NCI-H345 (cell line): ENCODE results near the gene NR5A1.
A peak's percentile ranks its signal among the peaks of the same experiment; 100 is the strongest.

ENCODE experiments used
- DNase-seq: peaks from one replicate; lab custom pipeline; 2025; lab: John Stamatoyannopoulos, UW

The NR5A1 gene

DNA sequence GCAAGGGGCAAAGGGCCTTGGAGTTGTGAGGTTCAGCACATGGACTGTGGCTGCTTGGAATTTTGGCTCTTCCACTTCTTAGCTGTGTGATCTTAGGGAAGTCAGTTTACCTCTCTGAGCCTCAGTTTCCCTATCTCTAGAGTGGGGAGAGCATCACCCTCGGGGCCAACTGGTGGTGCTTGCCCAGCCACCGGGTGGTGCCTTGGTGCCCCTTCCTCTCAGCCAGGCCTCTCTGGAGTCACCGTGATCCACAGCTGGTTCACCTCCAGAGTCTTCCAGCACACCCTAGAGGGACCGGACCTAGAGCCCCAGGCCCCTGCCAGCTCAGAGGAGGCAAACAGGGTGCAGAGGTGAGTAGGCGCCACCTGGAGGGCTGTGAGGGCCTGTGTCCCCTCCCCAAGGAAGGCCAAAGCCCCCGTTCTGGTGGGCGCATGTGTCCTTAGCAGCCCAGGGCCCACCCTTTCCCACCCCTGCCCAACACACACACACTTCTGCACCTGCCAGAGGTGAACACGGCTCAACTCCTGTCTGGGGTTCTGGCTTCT lies 49.2 kb downstream of the NR5A1 start:
- DNase-seq, result no peak

DNA sequence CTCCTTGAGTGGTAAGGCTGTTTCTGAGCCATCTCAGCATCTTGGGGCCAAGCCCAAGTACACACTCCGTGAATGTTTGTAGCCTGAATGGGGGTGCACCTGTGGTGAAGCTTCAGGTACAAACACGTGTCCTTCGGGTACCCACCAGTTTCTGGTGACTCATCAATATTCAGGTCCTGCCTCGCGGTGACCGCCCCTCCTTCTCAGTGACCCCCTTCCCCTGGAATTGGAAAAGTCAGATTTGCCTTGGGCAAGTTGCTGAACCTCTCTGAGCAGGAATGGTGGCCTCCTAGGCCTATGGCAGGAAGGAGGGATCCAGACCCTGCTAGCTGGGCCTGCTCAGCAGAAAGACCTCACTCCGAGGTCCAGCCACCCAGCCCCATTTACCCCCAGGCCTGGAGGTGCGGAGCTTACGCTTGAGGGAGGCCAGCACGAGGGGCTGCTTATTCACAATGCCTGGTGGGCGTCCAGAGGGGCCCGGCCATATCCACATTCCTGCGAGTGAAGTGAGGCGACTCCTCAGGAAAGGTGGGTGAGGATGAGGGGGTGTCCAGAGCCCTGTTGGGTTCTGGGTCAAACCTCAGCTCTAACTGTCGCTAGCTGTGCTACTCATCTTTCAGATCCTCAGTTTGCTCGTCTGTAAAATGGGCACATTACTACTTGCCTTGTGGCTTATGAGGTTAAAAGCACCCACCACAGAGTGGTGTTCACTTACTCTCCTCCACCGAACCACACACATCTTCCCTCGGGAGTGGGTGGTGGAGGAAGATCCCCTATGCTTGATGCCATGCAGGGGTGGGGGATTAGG lies 49.9 kb downstream of the NR5A1 start:
- no peak for DNase-seq

DNA sequence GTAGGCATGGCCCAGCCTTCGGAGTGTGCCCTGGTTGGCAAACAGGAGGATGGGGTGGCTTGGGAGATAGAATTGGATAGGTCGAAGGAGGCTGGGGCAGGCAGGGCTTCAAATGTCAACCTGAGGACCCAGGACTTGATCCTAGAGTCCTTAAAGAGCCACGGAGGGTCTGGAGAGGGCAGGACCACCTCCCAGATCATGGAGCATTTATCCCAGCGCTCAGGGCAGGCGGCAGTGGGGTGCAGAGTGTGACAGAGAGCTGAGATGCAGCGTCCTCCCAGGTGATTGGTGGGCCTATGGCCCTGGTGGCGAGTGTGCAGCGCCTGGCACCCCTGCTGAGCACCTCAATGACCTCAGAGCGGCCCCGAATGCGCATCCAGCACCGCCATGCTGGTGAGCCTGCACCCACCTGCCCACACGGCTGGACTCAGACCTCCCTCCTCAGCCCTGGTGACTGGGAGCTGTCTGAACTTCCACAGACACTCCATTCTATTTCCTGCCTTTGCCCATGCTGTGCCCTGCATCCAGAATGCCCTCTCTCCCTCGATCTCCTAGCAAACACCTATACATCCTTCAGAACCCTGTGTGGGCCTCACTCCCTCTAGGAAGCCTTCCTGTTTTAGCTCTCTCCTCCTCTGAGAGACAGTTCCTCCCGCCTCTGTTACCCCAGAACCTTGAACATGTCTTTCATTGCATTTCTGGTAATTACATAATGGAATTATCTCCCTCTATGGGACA lies 50.7 kb downstream of the NR5A1 start:
- no peak for DNase-seq

DNA sequence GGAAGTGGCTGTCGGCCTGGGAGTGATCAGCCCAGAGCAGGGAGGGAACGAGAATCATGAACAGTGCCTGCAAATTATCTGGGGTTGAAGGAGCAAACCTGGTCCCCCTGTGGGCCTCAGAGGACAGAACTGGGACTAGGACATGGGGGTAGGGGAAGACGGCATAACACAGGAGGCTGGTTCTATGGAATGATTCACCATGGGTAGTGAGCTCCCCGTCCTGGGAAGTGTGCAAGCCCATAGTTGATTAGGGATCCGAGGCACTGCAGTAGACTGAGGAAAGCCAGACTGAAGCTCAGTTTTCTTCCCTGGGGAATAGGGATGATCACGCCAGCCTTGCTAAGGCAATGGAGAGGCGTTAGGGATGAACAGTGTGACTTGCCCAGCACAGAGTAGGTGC lies 51.4 kb downstream of the NR5A1 start:
- DNase-seq, result no peak

DNA sequence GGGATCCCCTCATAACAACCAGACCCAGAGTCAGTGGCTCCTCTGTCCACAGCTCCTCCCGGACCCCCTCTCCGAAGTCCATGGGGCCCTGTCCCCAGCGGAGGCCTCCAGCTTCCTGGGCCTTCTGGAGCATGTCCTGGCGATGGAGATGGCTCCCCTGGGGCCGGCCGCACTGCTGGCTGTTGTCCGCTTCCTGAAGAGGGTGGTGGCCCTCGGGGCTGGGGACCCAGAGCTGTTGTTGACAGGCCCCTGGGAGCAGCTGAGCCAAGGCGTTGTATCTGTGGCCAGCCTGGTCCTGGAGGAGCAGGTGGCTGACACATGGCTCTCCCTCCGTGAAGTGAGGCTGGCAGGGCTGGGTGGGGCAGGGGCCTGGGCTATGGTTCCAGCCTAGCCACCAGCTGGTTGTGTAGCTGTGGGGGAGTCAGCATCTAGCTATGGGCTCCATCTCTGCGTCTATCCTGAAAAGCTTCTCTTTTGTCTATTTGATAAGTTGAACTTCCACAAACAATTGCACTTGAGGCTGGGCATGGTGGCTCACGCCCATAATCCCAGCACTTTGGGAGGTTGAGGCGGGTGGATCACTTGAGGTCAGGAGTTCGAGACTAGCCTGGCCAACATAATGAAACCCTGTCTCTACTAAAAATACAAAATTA lies 52.3 kb downstream of the NR5A1 start:
- DNase-seq, result no peak

DNA sequence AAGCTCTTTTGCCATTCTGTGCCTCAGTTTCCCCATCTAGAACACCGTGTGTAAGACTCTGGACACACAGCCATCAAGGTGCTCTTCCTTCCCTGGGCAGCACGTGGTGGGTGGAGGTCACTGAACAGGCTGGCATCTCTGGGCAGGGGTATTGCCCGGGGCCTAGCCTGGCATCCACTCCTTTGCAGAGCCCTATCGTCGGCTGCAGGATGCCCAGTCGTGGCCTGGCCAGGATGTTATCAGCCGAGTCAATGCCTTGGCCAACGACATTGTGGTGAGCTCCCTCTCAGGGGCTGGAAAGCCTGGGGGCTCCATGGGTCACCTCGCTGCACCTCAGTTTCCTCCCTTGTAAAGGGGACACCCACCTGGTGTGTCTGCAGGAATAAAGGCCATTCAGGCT lies 52.9 kb downstream of the NR5A1 start:
- DNase-seq, result no peak

DNA sequence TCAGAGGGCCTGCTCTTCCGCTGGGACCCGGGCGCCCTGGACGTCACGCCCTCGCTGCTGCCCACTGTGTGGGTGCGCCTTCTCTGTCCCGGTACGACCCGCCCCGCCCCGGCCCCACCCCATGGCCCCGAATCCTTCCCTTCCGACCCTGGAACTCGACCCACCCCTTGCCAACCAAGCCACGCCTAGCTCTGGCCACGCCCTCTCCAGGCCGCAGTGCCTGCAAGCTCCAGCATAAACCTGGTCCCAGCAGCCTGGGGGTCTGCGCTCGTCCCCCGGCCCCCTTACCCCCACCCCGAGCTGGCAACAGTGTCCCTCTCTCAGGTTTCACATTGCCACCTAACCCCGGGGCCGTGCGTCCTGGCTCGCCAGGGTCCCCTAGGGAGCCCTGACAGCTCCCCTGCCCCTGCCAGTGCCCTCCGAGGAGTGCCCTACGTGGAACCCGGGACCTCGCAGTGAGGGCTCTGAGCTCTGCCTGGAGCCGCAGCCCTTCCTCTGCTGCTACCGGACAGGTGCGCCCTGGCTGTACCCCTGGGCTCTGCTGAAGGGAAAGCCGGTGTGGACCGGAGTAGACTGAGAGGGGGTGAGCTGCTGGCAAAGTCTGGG lies 53.5 kb downstream of the NR5A1 start:
- DNase-seq, result no peak

DNA sequence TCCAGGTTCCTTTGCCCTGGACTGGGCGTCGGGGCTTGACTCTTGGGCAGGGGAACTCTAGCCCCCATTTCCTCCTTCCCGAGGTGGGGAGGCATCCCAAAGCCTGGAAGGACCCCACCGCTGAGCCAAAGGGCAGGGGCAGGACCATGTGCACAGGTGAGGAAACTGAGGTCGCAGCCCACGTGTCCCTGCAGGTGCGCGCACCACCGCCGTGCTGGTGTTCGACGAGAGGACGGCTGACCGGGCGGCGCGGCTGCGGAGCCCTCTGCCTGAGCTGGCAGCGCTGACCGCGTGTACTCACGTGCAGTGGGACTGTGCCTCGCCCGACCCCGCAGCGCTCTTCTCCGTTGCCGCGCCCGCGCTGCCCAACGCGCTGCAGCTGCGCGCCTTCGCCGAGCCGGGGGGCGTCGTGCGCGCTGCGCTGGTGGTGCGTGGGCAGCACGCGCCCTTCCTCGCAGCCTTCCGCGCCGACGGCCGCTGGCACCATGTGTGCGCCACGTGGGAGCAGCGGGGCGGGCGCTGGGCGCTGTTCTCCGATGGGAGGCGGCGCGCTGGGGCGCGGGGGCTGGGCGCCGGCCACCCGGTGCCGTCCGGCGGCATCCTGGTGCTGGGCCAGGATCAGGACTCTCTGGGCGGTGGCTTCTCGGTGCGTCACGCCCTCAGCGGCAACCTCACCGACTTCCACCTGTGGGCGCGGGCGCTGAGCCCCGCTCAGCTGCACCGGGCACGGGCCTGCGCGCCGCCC lies 54.2 kb downstream of the NR5A1 start:
- no peak for DNase-seq

DNA sequence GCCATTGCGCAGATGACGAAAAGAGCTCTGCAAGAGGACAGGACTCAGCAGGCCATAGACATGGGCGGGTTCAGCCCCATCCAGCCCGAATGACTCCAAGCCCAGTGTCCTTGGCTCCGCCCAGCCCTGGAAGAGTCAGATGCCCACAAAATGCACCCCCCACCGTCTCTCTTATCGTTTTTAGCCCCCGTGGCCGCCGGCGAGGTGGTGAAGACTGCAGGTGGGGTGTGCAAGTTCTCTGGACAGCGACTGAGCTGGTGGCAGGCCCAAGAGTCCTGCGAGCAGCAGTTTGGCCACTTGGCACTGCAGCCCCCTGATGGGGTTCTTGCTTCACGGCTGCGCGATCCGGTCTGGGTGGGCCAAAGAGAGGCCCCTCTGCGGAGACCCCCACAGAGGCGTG lies 54.9 kb downstream of the NR5A1 start:
- DNase-seq, result no peak

DNA sequence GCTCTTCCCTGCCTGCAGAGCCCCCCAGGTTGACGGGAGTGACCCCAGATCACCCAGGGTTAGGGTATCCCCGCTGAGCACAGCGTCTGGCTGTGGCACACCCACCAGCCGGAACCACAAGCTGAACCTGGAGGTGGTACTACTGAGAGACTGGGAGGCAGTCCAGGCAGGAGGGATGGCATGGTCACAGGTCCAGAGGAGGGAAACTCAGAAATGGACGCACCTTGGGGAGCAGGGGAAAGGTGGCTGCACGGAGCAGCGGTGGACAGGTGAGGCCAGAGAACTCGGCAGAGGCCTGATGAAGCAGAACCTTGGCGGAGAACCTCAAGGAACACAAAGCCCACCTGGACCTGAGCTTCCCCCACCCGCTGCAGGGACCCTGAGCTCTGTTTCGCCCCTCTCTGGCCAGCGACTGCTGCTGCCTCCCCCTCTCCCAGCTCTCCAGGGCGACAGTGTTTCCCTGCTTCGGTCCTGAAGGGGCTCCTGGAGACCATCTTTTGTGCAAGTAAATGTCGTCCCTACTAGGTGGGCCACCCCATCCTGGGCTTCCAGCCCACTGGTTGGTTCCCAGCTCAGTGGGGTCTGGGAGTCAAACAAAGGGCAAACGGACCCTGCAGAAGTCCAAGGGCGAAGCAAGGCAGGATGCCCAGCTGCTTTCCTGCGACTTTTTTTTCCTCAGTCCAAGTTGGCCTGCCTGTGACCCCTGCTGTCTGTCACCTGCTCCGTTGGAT lies 56.1 kb downstream of the NR5A1 start:
- no peak for DNase-seq

DNA sequence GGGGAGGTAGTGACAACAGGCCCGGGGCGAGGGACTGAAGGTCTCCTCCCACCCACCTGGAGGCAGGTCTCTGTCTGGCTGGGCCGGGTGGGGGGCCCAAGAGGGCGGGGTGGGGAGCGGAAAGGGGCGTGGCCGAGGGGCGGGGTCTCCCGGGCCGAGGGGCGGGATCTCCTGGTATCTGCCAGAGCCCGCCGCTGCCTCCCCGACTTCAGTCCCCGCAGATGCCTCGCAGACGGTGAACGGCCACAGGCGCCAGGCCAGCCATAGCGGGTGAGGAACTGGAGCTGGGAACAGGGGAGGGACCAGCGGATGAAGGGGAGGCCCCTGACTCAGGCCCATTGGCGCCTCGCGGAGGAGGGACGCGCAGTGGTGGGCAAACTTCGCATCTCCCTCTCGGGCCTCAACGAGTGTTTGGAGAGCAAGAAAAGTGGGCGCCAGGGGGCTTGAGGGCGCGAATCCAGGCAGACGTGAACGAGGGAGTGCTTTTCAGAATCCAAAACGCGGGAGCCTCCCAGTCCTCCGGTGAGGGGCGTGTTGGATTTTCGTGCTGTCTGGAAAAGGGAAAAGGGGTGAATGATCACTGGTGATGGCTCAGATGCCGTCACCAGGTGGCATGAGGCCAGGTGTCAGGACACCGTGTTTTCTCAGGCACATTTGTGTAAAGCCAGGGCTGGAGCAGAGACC lies 56.8 kb downstream of the NR5A1 start, which contains the start of gene ADGRD2:
Gene ADGRD2 (plus strand): TSS at position 211 of the 684 bp plus-strand sequence. CDS start 1,216 bp downstream, outside the sequence.
- DNase-seq, result peak; percentile 83

DNA sequence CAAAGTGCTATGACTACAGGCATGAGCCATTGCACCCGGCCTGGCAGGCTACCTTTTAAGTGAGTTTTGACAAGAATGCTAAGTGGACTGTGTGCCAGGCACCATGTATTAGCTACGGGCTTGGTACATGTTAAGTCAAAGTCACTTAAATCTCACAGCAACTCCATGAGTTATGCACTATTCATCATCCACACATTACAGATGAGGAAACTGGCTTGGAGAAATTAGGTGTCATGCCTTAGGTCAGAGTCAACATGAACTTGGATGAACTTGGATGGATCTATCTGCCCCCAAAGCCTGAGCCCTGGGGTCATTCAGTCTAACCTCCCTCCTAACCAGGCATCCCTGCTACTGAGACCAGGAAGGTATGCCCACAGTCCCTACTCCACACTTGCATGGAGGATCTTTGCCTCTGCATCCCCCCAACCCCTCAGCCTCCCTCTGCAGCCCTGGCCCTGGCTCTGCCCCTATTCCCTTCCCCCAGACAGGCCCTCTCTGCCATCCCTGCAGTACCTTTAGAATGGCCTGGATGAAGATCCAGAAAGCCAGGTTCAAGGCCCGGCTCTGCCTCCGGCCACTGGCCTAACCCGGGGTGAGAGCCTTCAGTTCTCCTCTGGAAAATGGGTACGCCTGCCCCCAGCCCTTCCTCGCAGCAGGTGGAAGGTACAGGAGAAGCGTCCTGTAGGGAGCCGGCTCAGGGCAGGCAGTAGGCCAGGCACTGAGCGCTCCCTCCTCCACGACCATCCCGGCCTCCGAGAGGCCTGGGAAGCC lies 57.6 kb downstream of the NR5A1 start:
- DNase-seq, result no peak

DNA sequence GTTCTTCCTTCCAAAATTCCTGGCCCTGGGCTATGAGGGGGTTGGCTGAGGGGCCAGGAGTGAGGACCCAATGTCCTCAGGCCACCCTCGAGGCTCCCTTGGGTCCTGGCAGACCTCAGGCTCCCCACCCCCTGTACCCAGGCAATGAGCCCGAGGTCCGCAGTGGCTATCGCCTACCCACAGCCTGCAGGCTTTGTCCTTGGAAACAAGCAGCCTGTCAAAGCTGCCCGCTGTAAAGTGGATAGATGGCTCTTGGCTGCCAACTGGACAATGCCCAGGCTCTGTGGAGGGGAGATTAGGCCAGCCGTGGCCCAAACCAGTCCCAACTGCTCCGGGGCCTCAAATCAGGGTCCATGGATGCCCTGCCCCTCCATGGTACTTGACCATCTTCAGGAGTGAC lies 59.2 kb downstream of the NR5A1 start:
- DNase-seq, result no peak

DNA sequence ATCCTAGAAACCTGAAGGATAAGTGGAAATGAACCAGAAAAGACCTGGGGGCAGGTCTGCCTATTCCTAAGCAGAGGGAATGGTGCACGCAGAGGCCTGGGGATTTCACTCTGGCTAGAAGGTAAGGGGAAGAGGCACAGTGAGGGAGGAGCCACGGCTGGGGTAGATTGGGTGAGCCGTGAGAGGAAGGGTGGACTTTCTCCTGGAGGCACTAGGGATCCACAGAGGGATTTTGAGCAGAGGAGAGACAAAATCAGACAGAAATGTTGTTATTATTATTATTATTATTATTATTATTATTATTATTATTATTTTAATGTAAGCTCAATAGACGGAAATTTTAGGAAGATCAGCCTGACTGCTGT lies 59.9 kb downstream of the NR5A1 start:
- no peak for DNase-seq

DNA sequence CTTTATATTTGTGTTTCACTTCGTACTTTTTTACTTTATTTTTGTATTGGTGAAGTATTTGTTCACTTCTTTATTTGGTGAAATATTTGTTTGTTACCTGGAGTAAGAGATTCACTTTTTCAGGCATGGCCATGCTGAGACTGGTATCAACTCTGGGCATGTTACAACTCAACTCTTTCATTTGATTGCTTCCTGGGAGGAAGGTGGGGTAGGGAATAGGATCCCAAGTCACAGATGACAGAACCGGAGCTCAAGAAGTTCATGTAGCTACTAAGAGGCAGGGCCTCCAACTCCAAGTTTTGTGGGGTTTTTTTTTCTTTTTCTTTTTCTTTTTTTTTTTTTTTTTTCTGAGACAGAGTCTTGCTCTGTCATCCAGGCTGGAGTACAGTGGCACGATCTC lies 63.0 kb downstream of the NR5A1 start:
- DNase-seq, result no peak

DNA sequence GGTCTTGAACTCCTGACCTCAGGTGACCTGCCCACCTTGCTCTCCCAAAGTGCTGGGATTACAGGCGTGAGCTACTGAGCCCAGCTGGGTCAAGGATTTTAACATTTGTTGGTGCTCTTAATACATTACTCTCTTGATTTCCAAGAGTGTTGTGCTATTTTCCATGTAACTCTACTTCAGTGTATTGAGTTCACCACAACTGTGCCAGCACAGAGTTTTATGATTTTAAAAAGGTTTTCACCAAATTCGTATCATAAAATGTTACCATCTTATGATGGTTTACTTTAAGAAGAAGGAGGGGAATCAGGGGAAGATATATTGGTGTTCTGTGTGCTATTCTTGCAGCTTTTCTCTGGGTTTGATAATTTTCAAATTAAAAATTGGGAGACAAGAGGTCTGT lies 63.6 kb downstream of the NR5A1 start:
- no peak for DNase-seq

DNA sequence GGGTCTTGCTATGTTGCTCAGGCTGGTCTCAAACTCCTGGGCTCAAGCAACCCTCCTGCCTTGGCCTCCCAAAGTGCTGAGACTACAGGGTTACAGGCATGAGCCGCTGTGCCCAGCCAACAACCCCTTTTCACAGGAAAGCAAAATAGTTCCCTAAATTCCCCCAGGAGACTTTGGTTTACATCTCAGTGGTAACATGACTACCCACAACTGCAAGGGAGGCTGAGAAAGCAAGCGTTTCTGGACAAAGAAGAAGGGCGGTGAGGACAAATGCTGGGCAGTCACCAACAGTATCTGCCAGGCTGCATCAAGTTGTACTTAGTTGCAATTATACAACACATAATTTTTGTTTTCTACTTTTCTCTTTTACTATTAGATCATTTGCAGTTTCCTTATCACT lies 64.4 kb downstream of the NR5A1 start:
- no peak for DNase-seq

DNA sequence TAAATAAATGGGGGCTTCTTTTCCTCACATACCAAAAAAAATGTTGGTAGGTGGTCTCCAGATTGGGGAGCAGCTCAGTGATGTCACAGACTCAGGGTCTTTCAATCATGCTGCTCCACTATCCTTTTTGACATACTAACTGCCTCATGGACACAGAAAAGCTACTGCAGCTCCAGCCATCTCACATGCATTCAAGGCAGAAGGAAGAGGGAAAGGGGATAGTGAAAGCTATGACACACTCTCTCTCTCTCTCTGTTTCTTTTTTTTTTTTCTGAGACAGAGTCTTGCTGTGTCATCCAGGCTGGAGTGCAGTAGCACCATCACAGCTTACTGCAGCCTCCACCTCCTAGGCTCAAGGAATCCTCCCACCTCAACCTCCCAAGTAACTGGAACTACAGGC lies 64.8 kb downstream of the NR5A1 start:
- no peak for DNase-seq

DNA sequence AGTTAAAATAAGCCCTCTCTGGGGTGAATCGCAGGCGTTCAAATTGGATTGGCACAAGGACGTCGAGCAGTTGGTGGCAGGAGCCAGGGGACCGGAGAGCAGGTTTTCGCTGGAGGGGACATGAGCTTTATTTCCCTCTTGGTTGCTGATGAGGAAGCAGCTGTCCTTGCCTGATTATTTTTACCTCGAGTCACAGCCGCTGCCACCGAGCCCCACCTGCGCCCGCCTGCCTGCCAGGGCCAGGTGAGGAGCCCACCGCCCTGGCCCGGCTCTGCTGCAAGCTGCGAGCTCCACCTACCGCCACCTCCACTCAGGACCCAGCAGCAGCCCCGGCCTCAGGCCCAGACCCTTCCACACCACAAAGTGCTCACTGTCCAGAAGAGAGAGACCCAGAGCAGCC lies 65.9 kb downstream of the NR5A1 start:
- no peak for DNase-seq

DNA sequence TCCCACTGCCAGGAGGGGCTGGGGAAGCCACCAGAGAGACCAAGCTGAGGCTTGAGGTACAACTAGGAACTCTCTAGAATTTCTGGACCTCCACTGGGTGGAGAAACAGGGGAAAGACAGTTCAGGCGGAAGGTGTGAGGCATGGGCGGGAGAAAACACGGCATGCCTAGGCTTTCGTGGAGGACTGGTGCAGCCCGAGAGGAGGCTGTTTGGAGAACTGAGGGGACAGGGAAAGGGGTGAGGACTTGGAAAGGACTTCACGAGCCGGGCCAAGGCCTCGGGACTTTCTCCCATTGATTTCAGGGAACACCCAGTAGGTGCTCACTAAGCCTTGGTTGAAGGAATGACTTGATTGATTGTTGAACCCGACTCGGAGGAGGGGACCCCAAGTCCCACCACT lies 66.4 kb downstream of the NR5A1 start:
- DNase-seq, result no peak
